ENCODE results near the gene CELF4.

GRCh38 chr18:37305066-37305465 lies 260.5 kb downstream of the CELF4 start:
- TF ChIP-seq GATA2 (IDR thresholded peaks at IDR 0.05; ENCODE audit: low read depth, low read length) (no peak), GATA3 (IDR thresholded peaks at IDR 0.05; ENCODE audit: low read depth, low read length) (no peak)

Data from SH-SY5Y (cell line).